ENCODE results near the gene CTSC.
"Not testable (repeated sequence)": the region's sequence is repeated elsewhere in the genome, so short reads cannot be mapped to it uniquely, and the experiment has no call there.

The CTSC gene

DNA sequence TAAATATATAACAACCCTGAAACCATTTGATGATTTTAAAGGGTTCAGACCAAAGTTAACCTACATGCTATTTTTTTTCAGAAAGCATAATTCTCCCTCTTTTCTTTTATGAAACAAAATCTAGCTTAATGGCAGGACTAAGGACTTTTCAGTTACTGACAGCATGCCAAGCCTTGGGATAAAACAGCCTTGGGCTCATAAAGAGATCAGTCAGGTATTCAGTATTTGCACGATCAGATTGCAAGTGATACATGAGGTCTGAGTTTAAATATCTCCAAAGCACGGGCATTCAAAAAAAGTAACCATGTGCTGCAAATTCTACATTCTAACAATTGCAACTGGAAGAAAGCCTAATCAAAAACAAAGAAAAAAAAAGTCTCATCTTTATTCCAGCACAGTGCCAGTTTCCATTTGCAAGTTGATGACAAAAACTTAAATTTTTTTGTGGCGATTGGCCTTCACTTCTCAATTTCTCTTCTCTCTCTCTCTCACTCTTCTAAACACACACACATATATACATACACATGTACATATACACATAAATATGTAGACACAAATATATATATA is 60.1 kb downstream of the CTSC start:
- no peak for DNase-seq

DNA sequence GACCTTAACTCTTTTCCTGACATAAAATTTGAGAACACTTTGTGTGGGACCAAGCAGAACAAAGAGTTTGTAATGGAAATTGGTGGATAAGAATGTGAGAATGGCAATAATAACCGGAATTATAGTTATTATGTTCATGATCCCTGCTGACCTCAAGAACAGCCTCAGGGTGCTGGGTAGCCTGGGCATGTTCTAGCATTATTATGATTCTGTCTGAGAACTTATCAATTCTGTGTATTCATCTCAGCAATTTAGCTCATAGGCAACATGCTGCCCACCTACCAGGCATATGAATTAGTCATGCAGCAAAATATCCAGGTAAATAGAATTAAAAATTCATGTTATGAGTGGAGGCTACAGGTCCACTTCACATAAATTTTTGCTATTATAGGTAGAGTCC is 61.9 kb downstream of the CTSC start:
- DNase-seq = no peak

DNA sequence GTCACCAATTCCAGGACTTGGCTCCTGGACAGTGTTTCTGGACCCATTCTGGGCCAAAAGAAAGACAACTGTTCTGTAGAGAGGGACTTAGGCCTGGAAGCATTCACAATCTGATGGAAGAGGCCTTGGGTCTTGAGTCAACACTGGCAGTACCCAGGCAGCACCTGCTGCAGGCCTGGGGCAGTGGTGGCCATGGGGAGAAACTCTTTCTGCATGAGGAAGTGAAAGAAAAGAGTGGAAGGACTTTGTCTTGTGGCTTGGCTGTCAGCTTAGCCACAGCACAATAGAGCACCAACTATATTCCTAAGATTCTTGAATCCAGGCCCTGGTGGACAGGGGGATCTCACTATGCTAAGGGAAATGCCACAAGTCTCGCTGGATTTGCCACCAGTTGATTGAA is 70.6 kb downstream of the CTSC start:
- DNase-seq = no peak

DNA sequence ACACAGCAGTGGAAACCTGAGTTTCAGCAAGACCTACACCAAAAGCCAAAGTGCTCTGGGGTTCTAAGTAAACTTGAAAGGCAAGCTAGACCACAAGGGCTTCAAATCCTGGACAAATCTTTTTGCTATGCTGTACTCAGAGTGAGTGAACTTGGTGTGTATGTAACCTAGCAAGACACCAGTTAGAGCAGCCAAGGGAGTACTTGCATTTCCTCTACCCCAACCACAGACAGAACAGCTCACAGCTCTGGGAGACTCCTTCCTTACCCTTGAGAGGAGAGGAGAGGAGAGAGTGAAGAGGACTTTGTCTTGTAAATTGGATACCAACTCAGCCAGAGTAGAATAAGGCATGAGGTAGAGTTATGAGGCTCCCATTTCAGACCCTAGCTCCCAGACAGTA is 71.4 kb downstream of the CTSC start:
- DNase-seq = no peak

DNA sequence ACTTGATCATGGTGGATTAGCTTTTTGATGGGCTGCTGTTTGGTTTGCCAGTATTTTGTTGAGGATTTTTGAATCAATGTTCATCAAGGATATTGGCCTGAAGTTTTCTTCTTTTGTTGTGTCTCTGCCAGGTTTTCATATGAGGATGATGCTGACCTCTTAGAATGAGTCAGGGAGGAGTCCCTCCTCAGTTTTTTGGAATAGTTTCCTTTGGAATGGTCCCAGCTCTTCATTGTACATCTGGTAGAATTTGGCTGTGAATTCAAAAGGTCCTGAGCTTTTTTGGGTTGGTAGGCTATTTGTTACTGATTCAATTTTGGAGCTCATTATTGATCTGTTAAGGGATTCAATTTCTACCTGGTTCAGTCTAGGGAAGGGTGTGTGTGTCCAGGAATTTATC is 78.1 kb downstream of the CTSC start:
- DNase-seq = no peak

DNA sequence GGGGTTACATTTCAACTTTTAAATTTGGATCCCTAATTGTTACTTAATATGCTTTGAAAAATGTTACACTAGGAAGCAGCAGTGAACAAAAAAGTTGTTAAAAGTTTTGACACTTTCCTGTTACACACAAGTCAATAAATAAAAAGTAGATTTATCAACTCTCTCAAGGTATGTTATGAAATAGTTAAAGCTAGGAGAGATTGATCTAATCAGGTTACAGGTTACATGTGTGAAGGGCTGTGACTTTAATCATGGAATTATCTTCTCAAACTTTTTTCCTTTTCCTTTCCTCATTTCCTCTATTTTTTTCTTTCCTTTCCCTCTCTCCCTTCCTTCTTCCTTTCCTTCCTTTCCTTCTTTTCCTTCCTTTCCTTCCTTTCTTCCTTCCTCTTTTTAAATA is 85.3 kb downstream of the CTSC start:
- no peak for DNase-seq

DNA sequence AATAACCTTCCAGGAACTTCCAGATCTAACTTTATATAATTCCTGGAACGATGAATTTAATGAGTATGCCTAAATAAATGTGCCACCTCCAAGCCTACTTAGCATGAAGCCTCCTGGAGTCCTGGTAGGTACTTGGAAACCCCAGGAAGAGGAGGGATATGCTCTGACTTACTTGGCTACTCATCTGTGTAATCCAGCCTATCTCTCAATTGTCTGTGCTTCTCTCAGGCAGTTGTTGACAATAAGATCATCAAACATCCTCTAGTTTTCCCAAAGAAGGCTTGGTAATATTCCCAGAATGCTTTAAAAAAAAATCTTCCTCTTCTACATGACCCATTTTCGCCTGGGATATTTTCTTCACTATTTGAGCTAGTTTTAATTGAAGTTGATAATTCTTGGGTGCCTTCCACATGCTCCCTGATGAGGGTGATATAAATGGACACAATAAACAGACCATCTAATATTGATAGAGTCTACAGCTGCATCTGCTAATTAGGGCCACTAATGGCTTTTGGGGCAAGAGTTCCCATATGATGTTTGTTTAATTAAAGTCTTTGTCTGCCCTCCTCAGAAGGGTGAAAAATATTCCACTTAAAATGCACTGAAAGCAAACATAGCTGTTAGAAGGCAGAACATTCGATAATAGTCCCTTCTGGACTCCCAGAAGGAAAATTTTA is 86.8 kb downstream of the CTSC start:
- no peak for DNase-seq

- no peak for DNase-seq
Observed at GRCh38 chr11:88249706-88250105, 87.8 kb downstream of the CTSC start.

DNA sequence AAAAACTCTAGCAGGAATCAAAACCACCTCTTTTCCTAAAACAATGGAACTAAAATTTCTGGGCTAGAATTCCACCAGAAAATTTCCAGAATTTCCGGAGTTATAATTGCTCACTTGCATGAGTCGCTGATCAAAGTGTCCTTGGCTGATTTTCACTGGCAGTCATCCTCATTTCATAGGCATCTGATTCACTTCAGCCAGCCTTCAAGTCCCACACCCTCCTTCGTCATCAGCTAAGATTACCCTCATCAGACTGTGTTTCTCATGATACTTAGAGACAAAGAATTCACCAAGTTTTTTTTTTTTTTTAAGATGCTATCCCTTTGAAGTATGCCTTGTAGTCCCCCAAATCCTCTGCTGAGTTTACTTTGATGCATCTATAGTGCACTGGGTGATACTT is 90.8 kb downstream of the CTSC start:
- DNase-seq = no peak

DNA sequence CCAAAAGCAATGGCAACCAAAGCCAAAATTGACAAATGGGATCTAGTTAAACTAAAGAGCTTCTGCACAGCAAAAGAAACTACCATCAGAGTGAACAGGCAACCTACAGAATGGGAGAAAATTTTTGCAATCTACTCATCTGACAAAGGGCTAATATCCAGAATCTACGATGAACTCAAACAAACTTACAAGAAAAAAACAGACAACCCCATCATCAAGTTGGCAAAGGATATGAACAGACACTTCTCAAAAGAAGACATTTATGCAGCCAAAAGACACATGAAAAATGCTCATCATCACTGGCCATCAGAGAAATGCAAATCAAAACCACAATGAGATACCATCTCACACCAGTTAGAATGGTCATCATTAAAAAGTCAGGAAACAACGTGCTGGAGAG is 92.0 kb downstream of the CTSC start:
- not testable (repeated sequence) for DNase-seq

Measured in activated CD4-positive, alpha-beta T cell treated with anti-CD3 and anti-CD28 coated beads for 48 hours (primary cell).